Activated naive CD4-positive, alpha-beta T cell (primary cell): ENCODE measurements around the gene RNF157.
"Not testable (repeated sequence)": the region's sequence is repeated elsewhere in the genome, so short reads cannot be mapped to it uniquely, and the experiment has no call there.

Experiments
- DNase-seq, 4 experiments: peaks; one replicate each; lab custom pipeline; 2025; lab: John Stamatoyannopoulos, UW

RNF157 gene

DNA sequence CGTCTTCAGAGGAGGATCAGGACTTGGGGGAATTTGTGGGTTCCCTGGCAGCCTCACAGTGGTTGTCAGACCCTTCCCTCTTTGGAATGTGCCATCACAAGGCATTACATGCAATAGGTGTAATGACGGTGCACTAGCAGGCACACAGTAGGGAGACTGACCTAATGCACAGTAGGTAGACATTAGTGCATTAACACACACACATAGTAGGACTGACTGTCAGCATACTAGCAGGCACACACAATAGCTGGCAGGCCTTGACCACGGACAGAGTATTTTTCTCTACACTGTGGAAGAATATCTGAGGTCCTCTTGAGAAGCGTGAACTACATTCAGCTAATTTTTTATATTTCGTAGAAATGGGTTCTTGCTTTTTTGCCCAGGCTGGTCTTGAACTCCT lies 14.0 kb upstream of the RNF157 start:
- DNase-seq = no peak

DNA sequence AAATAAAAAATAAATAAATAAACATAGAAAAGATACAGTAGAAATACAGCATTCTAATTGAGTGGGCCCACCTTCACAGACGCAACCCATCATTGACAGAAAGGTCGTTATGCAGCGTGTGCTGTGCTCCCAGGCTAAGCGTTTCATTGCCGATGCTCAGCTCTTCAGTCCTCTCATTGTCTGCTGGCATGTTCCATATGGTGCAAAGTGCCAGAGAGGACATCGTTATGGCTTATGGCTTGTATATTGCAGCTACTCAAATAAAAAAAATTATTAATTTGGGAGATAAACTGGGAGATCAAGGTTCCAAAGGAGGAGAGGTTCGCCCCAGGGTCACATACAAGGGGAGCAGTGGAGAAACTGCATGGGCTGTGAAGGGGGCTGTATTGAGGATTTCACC lies 13.5 kb upstream of the RNF157 start:
- no peak for DNase-seq

DNA sequence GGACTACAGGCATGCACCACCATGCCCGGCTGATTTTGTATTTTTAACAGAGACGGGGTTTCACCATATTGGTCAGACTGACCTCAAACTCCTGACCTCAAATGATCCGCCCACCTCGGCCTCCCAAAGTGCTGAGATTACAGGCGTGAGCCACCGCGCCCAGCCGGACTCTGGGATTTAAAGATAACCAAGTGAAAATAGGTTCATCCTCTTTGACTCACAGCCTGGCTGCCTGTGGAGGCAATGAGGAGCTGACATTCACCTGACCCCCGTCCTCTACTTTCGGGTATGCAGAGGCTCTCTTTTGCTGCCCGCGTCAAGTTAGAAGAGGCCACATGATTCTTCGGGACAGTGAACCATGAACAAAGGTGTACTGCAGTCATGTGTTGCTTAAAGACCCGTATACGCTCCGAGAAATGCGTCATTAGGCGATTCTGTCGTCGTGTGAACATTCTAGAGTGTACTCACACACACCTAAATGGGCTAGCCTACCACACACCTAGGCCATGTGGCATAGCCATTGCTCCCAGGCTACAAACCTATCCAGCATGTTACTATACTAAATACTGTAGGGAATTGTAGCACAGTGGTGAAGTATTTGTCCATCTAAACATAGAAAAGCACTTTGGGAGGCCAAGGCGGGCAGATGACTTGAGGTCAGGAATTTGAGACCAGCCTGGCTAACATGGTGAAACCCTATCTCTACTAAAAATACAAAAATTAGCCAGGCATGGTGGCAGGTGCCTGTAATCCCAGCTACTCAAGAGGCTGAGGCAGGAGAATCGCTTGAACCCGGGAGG lies 12.9 kb upstream of the RNF157 start:
- DNase-seq = not testable (repeated sequence)

DNA sequence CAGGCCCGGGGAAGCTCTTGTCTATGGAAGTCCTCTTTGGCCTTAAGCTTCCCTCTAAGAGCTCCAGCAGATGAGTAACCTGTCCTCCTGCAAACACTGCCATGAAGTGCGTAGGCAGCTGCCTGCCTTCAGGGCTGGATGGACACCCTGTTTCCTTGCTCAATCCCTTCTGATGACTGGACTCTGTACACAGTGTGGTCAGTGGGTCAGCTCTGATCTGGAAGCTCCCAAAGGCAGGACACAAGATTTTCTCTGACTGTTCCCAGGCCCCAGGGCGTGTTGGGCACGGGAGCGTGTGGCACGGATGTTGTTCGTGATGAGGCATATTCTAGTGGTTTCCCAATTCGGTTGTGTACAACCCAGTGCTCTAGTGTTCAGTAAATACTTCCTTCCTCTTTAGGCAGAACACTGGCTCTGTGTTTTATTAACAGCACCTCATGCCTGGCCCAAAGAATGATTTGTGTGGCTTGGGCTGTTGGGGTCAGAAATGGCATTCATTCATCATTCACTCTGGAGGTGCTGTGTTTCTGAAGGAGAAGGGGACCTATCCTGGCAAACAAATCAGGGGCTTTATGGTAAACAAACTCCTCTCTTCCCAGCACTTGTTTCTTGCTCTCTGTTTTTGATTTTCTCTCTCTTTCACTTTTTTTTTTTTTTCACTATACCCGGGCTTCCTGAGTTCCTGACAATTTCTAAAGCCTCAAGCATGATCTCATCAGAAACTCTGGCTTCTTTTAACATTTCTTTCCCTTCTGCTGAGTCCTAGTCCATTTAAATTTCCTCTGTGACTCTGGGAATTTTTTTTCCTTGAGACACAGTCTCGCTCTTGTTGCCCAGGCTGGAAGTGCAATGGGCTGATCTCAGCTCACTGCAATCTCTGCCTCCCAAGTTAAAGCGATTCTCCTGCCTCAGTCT lies 12.0 kb upstream of the RNF157 start:
- DNase-seq = no peak

DNA sequence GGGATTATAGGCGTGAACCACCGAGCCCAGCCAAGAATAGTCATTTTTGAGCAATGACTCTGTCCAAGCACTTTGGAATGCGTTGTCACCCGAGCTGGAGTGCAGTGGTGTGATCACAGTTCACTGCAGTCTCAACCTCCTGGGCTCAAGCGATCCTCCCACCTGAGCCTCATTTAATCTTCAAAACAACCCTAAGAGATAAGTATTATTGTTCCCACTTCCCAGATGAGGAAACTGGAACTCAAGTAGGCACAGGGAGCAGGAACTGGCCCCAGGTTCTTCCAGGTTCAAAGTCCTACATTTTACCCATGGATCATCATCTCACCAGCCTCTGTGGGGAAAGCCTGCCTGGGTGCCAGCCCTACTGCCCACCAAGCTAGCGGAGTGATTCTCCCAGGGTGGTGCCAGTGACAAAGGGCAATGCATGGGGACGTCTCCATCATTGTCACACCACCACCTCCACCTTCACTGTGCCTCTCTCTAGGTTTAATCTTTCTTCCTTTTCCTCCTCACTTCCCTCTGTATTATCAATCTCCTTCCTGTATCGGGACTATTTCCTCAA lies 11.3 kb upstream of the RNF157 start:
- no peak for DNase-seq

DNA sequence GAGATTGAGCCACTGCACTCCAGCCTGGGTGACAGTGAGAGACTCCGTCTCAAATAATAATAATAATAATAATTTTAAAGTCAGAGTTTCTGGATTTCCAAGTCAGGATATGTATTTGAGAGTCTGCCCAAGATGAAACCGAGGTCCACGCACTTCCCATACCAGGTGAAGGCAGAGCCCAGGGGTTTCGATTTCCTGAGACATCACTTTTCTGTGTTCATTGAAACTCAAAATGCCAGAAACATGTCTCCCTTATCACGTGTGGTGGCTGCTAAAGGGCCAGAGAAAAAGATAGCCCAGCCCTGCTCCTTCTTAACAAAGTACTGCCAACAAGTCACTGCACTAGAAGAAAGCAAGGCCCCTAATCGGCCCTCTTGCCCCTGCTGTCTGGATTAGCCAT lies 9.8 kb upstream of the RNF157 start:
- no peak for DNase-seq

DNA sequence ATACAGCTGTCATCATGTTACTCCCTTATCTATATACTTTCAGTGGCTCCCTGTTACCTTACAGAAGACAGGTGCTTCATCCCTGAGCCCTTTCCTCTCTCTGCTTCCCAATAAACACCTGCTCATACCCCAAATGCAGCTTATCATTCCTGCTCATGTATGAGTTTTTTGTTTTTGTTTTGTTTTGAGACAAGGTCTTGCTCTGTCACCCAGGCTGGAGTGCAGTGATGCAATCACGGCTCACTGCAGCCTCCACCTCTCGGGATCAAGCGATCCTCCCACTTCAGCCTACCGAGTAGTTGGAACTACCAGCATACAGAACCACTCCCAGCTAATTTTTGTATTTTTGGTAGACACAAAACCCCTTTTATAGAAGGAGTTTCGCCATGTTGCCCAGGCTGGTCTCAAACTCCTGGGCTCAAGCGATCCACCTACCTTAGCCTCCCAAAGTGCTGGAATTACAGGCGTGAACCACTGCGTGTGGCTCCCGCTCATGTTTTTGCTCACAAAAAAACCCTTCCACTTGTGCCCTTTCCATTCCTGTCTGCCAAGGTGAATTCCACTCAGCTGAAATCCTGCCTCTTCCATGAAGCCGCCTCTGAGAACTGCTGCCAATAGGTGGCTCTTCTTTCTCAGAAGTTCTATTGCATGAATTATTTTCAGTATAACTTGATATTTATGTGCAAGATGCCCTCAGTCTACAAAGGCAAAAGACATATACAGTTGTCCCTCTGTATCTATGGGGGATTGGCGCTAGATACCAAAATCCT lies 7.9 kb upstream of the RNF157 start:
- no peak for DNase-seq

DNA sequence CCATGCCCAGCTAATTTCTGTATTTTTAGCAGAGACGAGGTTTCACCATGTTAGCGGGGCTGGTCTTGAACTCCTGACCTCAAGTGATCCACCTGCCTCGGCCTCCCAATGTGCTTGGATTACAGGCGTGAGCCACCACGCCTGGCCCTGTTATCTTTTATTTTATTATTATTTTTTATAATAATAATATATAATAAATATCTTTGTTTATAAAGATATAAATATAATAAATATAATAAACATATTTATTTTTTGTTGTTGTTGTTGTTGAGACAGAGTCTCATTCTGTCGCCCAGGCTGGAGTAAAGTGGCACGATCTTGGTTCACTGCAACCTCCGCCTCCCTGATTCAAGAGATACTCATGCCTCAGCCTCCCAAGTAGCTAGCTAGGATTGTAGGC lies 7.0 kb upstream of the RNF157 start:
- DNase-seq = no peak

DNA sequence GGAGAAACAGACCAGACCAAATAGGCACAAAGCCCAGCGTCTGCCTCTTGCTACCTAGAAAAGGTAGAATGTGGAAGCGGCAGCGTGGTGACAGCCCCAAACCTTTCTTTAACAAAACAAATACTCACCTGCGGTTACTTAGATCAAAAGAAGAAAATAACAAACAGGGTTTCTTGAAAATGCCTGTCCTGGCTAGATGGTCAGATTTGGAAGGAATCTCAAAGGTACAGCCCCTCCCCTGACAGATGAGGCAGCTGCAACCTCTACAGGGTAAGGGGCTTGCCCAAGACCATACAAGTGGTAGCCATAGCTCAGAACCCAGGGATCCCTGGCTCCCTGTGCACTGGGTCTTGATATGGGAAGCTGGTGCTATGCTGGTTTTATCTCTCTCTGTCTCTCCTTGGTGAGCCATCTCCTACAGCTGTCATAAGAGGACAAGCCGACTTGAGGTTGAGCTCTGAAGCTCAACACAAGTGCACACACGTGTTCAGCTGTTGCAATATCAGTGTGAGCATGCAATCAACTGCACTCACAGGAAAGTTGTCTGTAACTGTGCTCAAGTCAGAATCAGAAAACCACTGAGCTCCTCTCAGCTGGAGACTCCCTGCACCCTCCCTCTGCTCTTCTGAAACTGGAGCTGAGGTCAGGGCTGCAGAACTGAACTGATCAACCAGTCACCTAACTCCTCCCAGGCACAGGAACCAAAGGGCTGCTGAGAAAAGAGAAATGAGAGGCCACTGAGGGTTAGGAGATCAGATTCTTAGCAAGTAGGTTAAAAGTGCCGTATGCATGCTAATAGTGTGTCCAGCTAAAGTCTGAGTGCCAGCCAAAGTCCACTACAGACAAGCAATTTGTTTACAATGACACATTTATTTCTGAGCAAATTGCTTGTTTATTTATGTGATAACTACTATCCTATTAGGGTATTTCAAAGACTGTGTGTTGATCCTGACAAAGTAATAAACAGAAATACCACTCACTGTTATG lies 6.1 kb upstream of the RNF157 start:
- DNase-seq = no peak

DNA sequence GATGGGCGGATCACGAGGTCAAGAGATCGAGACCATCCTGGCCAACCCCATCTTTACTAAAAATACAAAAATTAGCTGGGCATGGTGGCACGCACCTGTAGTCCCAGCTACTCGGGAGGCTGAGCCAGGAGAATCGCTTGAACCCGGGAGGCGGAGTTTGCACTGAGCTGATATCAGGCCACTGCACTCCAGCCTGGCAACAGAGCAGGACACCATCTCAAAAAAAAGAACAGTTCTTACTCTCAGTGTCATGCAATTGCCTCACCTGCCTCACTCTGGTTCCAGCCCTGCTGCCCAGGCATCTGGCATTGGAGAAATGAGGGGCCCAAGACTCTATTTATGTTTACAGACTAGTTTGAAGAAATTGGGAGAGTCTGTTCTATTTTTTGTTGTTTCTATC lies 4.4 kb upstream of the RNF157 start:
- DNase-seq = not testable (repeated sequence)

DNA sequence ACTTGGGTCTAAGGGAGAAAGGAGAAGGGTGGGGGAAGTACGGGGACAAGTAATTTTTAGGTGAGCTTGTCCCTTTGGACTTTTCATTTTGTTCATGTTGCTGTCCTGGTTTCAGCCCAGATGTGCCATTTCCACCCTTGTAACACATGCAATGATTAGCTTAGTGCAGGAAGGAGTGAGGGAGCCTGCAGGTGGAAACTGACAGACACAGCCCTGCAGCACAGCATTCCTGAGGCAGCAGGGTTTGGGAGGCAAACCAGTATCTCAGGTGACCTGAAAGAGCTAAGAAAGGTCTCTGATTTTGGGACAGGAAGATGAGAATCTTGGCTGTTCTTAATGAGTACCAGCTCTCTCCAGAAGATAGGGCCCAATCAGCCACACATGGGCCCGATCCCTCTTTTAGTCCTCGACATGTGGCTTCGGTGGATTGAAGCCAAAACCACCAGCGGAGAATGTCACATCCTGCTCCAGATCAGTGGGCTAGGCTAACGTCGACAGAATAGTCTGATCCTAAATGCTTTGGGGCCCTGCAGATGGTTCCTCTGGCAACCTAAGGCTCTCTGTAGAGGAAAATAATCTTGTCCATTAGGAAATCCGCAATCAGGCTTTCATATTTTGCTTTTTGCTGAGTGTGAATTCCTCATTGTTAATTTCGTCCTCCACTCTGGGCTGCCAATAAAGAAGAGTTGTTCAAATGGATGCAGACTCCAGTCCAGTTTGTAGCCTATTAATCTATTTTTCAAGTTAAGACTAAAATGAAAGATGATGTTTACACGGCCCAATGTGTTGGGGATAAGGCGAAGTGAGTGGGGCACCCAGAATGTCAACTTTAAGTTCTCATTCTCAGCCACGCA lies 3.8 kb upstream of the RNF157 start:
- DNase-seq = no peak

DNA sequence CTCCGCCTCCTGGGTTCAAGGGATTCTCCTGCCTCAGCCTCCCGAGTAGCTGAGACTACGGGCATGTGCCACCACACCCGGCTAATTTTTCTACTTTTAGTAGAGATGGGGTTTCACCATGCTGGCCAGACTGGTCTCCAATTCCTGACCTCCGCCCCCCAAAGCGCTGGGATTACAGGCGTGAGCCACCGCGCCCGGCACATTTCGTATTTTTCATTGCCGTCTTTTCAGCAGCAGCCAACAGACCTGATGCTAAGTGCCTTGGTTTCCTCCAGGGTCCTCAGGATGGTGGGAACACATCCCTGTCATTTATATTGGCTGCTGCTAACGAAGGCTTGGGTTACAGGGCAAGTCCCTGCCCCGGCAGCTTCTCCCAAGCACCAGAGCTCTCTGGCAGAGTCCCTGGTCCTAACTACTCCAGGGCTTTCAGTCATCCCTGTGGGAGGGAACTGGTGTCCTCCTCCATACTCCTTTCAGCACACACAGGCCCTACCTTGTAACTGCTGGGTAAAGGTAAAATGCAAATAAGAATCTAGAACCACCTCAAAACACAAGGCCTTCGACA lies 1.5 kb upstream of the RNF157 start:
- no peak for DNase-seq

DNA sequence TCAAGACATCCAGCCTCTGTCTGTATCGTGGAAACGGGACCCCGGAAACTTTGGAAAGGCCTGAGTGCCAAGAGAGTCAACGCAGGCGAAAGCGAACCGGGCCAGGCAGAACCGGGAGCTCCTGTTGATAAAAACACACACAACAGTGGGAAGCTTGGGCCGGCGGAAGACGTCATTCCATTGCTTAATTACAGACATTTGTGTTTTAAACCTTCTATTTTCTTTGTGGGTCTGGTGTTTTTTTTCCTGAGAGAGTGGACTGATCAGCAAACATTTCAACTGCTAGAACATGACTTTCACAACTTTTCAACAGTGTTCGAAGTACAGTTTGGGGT lies 878 bp upstream of the RNF157 start:
- DNase-seq = no peak

DNA sequence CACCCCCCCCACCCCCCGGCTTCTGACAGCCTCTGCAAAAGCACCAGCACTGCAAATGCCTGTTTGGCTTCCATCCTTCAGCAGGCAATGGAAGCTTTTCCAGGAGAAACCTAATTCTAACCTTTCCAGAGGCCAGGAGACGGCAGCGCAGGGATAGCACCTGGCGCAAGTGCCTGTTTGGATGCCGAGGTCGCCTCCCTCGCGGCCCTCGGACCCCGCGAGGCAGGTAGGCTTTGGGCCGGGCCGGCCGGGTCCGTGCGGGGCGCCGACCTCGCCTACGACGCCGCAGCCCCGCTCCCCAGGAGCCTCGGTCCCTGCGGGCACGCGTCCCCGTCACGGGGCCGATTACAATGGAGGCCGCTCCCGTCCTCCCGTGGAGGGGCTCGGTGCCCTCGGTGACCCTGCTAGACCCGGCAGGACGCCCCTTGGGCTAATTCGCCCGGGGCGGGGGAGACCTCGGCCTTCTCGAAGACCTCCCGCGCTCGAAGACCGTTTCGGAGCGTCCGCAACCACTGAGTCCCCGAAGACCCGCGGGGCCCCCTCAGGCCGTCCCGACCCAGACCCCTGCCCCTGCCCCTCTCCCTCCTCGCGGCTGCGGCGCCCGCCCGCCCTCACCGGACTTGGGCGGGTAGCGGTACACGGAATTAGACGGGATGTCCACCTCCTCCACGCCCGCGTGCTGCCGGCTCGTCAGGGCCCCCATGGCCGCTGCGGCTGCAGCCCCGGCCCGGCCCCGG lies 587 bp downstream of the RNF157 start:
- DNase-seq = no peak

DNA sequence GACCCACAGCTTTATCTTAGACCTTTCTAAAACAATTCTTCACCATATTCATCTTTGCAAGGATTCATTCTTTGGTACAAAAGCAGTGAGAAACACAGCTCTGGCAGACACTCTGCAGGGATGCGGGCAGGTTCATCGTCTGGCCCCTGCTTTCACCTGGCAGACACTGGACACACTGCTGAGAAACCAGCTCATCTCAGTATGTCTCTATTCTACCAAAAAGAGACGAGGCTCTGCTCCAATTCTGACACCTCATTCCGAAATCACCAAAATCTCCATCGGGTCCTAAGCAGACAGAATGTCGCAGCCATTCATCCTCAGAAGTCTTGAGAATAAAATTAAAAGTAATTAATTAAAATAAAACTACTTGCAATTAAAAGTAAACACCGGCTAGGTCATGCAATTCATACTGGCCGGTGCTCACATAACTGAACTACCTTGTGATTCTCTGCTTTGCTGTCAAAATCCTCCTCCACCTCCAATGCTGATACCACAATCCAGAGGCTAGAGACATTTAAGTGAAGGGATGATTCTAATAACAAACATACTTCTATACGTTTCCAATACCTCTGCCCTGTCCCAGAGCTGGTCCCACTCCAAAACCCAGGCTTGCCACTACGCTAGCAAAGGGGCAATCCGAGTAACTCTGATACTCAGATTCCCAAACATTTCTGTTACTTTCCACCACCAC lies 1.3 kb downstream of the RNF157 start:
- no peak for DNase-seq

DNA sequence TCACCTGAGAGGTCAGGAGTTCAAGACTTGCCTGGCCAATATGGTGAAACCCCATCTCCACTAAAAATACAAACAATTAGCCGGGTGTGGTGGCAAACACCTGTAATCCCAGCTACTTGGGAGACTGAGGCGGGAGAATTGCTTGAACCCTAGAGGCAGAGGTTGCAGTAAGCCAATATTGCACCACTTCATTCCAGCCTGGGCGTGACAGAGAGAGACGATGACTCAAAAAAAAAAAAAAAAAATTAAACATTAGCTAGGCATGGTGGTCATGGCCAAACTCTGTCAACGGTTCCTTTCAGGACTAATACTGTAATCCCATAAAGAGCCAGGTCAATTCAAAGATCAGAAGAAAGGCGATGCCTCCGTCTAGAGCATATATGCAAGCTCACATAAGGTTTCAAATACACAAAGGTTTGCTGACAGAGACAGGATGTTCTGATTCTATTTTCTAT lies 2.4 kb downstream of the RNF157 start:
- DNase-seq = no peak

DNA sequence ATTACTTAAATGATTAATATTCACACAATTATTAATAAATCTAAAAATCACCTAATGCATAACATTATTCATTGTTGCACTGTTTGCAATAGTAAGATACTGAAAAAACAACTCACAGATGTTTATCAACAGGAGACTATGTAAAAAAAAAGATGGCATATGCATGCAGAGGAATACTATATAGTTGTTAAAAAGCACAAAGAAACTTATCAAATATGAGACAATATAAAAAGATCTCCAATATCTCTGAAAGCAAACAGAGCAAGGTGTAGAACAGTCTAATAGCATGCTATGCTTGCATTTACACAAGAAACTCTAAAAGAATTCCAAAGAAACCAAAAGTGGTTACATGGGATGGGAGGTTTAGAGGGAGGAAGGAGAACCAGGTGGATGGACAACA lies 3.7 kb downstream of the RNF157 start:
- DNase-seq = no peak

DNA sequence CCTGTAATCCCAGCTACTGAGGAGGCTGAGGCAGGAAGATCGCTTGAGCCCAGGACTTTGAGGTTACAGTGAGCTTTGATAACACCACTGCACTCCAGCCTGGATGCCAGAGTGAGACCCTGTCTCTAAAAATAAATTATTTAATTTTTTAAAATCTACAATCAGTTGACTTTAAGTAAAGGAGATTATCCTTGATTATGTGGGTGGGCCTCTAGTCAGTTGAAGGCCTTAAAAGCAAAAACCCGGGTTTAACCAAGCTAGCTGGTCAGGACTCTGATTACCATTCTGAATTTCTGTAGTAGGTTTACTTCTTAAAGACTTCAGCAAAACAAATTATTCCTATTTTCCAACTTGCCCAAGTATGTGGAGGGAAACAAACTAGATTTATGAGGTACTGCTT lies 4.4 kb downstream of the RNF157 start:
- no peak for DNase-seq

DNA sequence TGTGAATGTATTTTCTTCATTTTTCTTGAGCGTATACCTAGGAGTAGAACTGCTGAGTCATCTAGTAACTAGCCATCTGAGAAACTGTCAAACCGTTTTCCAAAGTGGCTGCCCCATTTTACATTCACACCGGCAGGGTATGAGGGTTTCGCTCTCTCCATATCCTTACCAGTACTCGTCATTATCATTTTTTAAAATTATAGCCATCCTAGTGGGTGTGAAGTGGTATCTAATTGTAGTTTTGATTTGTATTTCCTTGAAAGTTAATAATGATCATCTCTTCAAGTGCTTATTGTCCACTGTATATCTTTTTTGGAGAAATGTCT lies 6.0 kb downstream of the RNF157 start:
- no peak for DNase-seq
